ENCODE data around the gene BAD.

DNA sequence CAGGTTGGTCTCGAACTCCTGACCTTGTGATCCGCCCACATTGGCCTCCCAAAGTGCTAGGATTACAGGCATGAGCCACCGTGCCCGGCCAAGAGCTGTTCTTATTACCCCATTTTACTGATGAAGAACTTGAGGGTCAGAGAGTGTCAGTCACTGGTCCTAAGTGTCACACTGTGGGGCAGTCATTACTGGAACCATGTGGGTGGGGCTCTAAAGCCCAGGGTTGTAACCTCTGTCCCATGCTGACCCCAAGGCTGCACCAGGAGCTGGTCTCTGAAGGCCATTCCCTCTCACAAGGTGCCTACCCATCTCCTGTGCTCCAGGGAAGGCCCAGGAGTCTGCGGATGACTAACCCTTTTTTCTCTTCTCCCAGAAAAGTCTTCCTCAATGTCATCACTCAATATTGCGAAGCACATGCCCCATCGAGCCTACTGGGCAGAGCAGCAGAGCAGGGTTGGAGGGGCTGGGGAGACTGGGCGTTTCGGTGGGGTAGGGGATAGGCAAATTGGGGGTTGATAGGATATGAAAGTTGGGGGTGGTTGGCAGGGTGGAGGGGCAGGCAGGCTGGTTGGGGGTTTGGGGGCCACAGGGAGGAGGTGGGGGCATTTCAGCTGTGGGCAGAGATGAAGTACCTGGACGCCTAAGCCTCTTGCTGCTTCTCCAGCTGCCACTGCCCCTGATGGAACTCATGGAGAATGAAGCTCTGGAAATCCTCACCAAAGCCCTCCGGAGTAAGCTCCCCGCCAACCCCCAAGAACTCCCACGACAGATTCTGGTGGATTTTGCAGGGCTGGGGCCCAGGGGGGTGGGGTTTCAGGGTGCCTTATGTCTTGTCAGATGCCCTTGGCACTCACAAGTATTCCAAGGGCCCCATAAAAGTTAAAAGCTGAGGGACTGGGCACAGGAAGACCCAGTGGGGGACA lies 18.9 kb upstream of the BAD start:
- TF ChIP-seq EZH2 (IDR thresholded peaks at IDR 0.05; ENCODE audit: low read length, unreplicated experiment) (no peak), EZH2phosphoT487 (IDR thresholded peaks at IDR 0.05; ENCODE audit: borderline replicate concordance, low read length) (no peak)
- TF ChIP-seq, protein P1, sequence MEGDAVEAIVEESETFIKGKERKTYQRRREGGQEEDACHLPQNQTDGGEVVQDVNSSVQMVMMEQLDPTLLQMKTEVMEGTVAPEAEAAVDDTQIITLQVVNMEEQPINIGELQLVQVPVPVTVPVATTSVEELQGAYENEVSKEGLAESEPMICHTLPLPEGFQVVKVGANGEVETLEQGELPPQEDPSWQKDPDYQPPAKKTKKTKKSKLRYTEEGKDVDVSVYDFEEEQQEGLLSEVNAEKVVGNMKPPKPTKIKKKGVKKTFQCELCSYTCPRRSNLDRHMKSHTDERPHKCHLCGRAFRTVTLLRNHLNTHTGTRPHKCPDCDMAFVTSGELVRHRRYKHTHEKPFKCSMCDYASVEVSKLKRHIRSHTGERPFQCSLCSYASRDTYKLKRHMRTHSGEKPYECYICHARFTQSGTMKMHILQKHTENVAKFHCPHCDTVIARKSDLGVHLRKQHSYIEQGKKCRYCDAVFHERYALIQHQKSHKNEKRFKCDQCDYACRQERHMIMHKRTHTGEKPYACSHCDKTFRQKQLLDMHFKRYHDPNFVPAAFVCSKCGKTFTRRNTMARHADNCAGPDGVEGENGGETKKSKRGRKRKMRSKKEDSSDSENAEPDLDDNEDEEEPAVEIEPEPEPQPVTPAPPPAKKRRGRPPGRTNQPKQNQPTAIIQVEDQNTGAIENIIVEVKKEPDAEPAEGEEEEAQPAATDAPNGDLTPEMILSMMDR (conservative IDR thresholded peaks at IDR 0.05; ENCODE audit: low read depth, low read length): no peak

Measured in PC-3 (cell line).